GM21737 (cell line): Measurements from ENCODE around the gene SYNC.
"Not testable (repeated sequence)": the region's sequence is repeated elsewhere in the genome, so short reads cannot be mapped to it uniquely, and the experiment has no call there.

Experiments
- ATAC-seq: cut with Tn5 transposase; IDR thresholded peaks from one replicate; pipeline ENCODE4 v1.9.1; 2021; ENCODE audit warnings: mild to moderate bottlenecking, moderate library complexity; ENCODE audit not compliant: unreplicated experiment

Gene SYNC

GRCh38 chr1:32647308-32648134, 55.0 kb downstream of the SYNC start:
- no peak for ATAC-seq

DNA sequence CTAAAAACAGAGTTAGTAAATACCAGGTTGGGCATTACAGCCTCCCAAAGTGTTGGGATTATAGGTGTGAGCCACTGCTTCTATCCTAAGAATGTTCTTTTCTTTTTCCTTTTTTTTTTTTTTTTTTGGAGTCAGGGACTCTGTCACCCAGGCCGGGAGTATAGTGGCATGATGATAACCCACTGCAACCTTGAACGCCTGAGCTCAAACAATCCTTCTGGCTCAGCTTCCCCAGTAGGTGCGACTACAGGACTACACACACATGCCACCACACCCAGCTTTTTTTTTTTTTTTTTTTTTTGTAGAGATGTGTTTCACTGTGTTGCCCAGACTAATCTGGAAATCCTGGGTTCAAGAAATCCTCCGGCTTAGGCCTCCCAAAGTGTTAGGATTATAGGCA, 58.1 kb downstream of the SYNC start:
- no peak for ATAC-seq

DNA sequence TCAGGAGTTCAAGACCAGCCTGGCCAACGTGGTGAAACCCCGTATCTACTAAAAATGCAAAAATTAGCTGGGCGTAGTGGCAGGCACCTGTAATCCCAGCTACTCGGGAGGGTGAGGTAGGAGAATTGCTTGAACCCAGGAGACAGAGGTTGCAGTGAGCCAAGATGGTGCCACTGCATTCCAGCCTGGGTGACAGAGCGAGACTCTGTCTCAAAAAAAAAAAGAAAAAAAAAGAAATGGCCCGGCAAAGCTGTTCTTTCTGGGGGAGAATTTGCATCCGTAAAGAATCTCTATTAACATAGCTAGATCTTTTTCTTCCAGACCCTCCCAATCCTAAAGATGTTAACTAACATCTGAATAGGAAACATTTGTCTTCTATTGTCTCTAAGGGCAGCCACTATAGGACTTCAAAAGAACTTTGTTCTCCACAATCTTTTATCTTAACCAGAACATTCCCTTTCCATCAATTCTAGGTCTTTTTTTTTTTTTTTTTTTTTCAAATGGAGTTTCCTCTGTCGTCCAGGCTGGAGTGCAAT, 60.2 kb downstream of the SYNC start:
- not testable (repeated sequence) for ATAC-seq

- ATAC-seq: no peak
These were observed 63.0 kb downstream of the SYNC start for GRCh38 chr1:32639489-32640075.

GRCh38 chr1:32636914-32637645, 65.5 kb downstream of the SYNC start:
- no peak for ATAC-seq

DNA sequence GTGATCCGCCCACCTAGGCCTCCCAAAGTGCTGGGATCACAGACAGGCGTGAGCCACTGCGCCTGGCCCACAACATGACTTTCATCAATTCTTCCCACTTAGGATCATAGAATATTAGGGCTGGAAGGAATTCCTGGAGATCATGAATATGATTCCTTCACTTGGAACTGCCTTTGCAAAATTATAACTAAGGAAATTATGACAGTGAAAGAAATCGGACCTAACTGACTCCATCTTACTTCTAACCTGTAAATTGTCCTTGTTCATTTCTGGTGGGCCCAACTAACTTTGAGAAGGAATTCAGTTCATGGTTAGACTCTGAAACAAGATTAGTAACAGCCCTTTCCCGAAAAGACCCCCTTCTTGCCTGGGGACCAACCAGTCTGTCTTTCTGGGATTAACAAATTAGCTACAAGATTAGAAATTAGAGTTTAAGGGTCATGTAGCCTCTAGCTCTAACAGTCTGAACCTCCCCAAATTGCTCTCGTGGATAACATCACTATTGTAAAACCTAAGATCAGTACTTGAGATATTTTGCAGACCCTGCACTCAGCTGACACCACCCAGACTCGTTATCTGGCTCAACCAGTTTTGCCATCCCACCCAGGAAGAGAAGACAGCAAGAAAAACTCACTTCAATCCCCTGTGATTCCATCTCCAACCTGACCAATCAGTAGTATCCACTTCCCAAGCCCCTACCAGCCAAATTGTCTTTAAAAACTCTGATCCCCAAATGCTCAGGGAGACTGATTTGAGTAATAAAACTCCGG, 66.9 kb downstream of the SYNC start:
- no peak for ATAC-seq

- ATAC-seq: no peak
These were observed 69.7 kb downstream of the SYNC start for GRCh38 chr1:32632829-32633228.

DNA sequence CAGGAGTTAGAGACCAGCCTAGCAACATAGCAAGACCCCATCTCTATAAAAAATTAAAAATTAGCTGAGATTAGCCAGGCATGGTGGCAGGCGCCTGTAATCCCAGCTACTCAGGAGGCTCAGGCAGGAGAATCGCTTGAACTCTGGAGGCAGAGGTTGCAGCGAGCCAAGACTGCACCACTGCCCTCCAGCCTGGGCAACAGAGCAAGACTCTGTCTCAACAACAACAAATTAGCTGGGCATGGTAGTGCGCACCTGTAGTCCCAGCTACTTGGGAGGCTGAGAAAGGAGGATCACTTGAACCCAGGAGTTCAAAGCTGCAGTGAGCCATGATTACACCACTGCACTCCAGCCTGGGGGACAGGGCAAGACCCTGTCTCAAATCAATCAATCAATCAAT, 72.4 kb downstream of the SYNC start:
- not testable (repeated sequence) for ATAC-seq
